Transverse colon (tissue), 4 donors: Measurements from ENCODE around the gene MRPS14.

Experiments
- CTCF ChIP-seq, 5 experiments: fragments of 200-600 bp in 3 of 5; fragments of 450-650 bp in 2 of 5; sonication (generic) in 3 of 5; IDR thresholded peaks; 1 replicate in 2 of 5; 2 replicates in 3 of 5; pipeline ENCODE4 v1.5.1; 2016 to 2017; ENCODE audit warnings: antibody characterized with exemption in 5 of 5, inconsistent platforms in 3 of 5, mild to moderate bottlenecking in 2 of 5, moderate library complexity in 1 of 5
- EP300 ChIP-seq: sonication (generic); formaldehyde crosslinking; IDR thresholded peaks from one replicate; pipeline ENCODE4 v1.6.1; 2017; ENCODE audit warnings: antibody characterized with exemption, low read depth
- POLR2A ChIP-seq: fragments of 450-650 bp; IDR thresholded peaks from one replicate; pipeline ENCODE4 v1.6.1; 2016; ENCODE audit warnings: antibody characterized with exemption, mild to moderate bottlenecking, moderate library complexity
- POLR2AphosphoS5 ChIP-seq, 3 donors: sonication (generic); formaldehyde crosslinking; IDR thresholded peaks; one replicate each; pipeline ENCODE4 v1.6.1; 2016; ENCODE audit warnings: antibody characterized with exemption in 3 of 3

GRCh38 chr1:174965362-174966007 lies 57.7 kb downstream of the MRPS14 start:
- TF ChIP-seq CTCF (IDR thresholded peaks at IDR 0.05), result no peak
- no peak for TF ChIP-seq EP300
- peak in 2 of 3 donors; percentile 13 to 51 for TF ChIP-seq POLR2AphosphoS5 (IDR thresholded peaks at IDR 0.05)
- TF ChIP-seq POLR2A, result peak; percentile 44
